Measurements from ENCODE around the gene EMD.

Gene EMD

DNA sequence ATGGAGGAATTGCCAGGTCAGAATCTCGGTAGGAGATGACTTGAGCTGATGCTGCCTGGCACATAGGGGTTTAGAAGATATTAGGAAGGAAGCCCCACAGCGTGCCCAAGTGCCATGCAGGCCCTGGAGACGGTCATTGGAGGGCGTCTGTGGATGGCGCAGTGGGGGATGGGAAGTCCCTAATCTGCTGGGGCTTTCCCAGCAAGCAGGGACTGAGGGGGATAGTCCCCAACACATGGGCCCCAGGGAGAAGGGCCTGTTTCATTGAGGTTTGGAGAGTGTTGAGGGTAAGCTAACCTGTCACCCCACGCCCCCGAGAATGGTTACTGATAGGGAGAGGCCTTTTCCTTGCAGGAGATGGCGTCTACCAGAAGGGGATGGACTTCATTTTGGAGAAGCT is 40.1 kb downstream of the EMD start:
- no peak overlapping the region for H4K91ac ChIP-seq (ENCODE audit: low read depth, low read length, poor library complexity)
- H3K18ac ChIP-seq (ENCODE audit: low read length), result no peak overlapping the region
- no peak for DNase-seq (ENCODE audit: low spot score)
- no peak overlapping the region for H2AFZ ChIP-seq (ENCODE audit: low read length)
- no peak overlapping the region for H2BK15ac ChIP-seq (ENCODE audit: low read length)
- no peak overlapping the region for H2AK5ac ChIP-seq (ENCODE audit: low read depth, low read length)
- no peak overlapping the region for H2BK120ac ChIP-seq (ENCODE audit: low read depth, low read length)
- no peak overlapping the region for H3K27ac ChIP-seq (replicated peaks; ENCODE audit: low read length)
- H3K4ac ChIP-seq (ENCODE audit: low read length), result no peak overlapping the region
- H3K27me3 ChIP-seq (ENCODE audit: control insufficient read depth in 3 of 3, insufficient read depth in 3 of 3, low read depth in 1 of 3, low read length in 3 of 3), result no peaks in the 10 kb centered on the region
- no peaks in the 10 kb centered on the region for H3K9me3 ChIP-seq (replicated peaks in 1 of 2; ENCODE audit: control insufficient read depth in 2 of 2, insufficient read depth in 1 of 2, low read depth in 1 of 2, low read length in 2 of 2)
- no peak overlapping the region for H3K9ac ChIP-seq (ENCODE audit: low read depth, low read length, poor library complexity)
- no peak overlapping the region for H3K4me3 ChIP-seq (ENCODE audit: low read length in 2 of 2)
- no peaks in the 10 kb centered on the region for H3K79me1 ChIP-seq (ENCODE audit: low read depth, low read length)
- H2BK12ac ChIP-seq (ENCODE audit: low read length), result no peak overlapping the region
- no peak overlapping the region for H3K14ac ChIP-seq (ENCODE audit: low read length)
- no peak overlapping the region for H3K23ac ChIP-seq (ENCODE audit: low read depth, low read length, poor library complexity)
- peaks cover 0 to 6% of the 10 kb centered on the region in 2 donors for H3K36me3 ChIP-seq (replicated peaks in 1 of 2; ENCODE audit: control insufficient read depth in 2 of 2, insufficient read depth in 2 of 2, low read length in 2 of 2)
- no peaks in the 10 kb centered on the region for H3K4me1 ChIP-seq (ENCODE audit: control insufficient read depth in 2 of 2, insufficient read depth in 1 of 2, low read depth in 1 of 2, low read length in 2 of 2)
- no peak overlapping the region for H2BK5ac ChIP-seq (ENCODE audit: low read length)
- no peak overlapping the region for H4K8ac ChIP-seq (ENCODE audit: low read depth, low read length)
- WGBS, 2 donors (ENCODE audit: extremely low coverage in 2 of 2, insufficient read length in 2 of 2, insufficient replicate concordance in 1 of 2), result no CpG with 5 or more reads among the region's 8 CpGs
- H3K4me2 ChIP-seq (ENCODE audit: insufficient read depth, low read length, poor library complexity, severe bottlenecking), result no peak overlapping the region

DNA sequence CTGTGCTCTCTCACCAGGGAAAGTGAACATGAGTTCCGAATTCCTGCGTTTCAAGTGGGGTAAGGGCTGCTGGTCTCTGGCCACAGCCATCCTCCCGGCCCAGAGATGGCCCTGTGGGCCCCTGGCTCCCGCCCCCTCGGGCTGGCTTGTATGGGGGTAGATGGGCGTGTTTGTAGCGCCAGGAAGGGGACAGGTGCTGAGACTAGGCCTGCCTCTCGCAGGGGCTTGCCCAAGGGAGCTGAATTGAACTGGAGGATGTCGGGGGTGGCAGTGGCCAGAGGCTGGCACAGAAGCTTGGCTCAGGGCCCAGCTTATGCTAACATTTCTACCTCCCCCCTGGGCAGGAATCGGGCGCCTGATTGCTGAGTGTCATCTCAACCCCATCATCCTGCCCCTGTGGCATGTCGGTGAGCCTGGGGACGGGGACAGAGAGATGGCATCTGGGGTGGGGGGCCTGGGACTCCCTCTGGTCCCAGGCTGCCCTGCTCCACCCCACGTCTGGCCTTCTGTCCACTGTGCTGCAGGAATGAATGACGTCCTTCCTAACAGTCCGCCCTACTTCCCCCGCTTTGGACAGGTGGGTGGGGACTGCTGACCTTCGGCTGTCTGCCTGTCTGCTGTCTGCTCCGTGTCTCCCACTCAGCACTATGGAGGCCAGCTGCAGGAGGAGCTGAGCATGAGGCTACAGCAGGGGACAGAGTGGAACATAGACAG is 40.8 kb downstream of the EMD start:
- Histone ChIP-seq H3K4ac (ENCODE audit: low read length) (no peak overlapping the region), H2AK5ac (ENCODE audit: low read depth, low read length) (no peak overlapping the region), H4K8ac (ENCODE audit: low read depth, low read length) (no peak overlapping the region), H3K4me2 (ENCODE audit: insufficient read depth, low read length, poor library complexity, severe bottlenecking) (no peak overlapping the region), H3K9me3 (replicated peaks in 1 of 2; ENCODE audit: control insufficient read depth in 2 of 2, insufficient read depth in 1 of 2, low read depth in 1 of 2, low read length in 2 of 2) (no peaks in the 10 kb centered on the region), H3K27ac (replicated peaks; ENCODE audit: low read length) (no peak overlapping the region), H4K91ac (ENCODE audit: low read depth, low read length, poor library complexity) (no peak overlapping the region), H3K79me1 (ENCODE audit: low read depth, low read length) (no peaks in the 10 kb centered on the region), H2BK5ac (ENCODE audit: low read length) (no peak overlapping the region), H2BK15ac (ENCODE audit: low read length) (no peak overlapping the region), H3K36me3 (replicated peaks in 1 of 2; ENCODE audit: control insufficient read depth in 2 of 2, insufficient read depth in 2 of 2, low read length in 2 of 2) (peaks cover 0 to 6% of the 10 kb centered on the region in 2 donors), H3K23ac (ENCODE audit: low read depth, low read length, poor library complexity) (no peak overlapping the region), H3K4me3 (ENCODE audit: low read length in 2 of 2) (no peak overlapping the region), H3K27me3 (ENCODE audit: control insufficient read depth in 3 of 3, insufficient read depth in 3 of 3, low read depth in 1 of 3, low read length in 3 of 3) (no peaks in the 10 kb centered on the region), H3K9ac (ENCODE audit: low read depth, low read length, poor library complexity) (no peak overlapping the region), H3K18ac (ENCODE audit: low read length) (no peak overlapping the region), H3K4me1 (ENCODE audit: control insufficient read depth in 2 of 2, insufficient read depth in 1 of 2, low read depth in 1 of 2, low read length in 2 of 2) (no peaks in the 10 kb centered on the region), H2AFZ (ENCODE audit: low read length) (no peak overlapping the region), H2BK120ac (ENCODE audit: low read depth, low read length) (no peak overlapping the region), H3K14ac (ENCODE audit: low read length) (no peak overlapping the region), H2BK12ac (ENCODE audit: low read length) (no peak overlapping the region)
- no CpG with 5 or more reads among the region's 19 CpGs for WGBS, 2 donors (ENCODE audit: extremely low coverage in 2 of 2, insufficient read length in 2 of 2, insufficient replicate concordance in 1 of 2)
- DNase-seq (ENCODE audit: low spot score), result no peak

DNA sequence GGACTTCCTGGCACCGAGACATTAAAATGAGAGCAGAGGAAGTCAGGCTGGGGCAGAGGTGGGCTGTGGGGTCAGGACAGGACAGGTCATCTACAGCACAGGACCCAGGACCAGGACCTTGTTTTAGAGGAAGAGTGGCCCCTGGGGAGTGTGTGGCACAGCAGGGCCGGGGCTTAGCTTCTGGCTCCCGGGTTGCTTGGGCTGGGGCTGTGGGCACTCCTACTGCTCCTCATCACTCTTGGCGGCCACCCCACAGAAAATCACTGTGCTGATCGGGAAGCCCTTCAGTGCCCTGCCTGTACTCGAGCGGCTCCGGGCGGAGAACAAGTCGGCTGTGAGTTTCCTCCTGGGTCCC is 41.3 kb downstream of the EMD start:
- Histone ChIP-seq H2BK15ac (ENCODE audit: low read length) (no peak overlapping the region), H3K4ac (ENCODE audit: low read length) (no peak overlapping the region), H3K4me3 (ENCODE audit: low read length in 2 of 2) (no peak overlapping the region), H3K36me3 (replicated peaks in 1 of 2; ENCODE audit: control insufficient read depth in 2 of 2, insufficient read depth in 2 of 2, low read length in 2 of 2) (peaks cover 0 to under 1% of the 10 kb centered on the region in 2 donors), H2BK12ac (ENCODE audit: low read length) (no peak overlapping the region), H3K4me1 (ENCODE audit: control insufficient read depth in 2 of 2, insufficient read depth in 1 of 2, low read depth in 1 of 2, low read length in 2 of 2) (no peaks in the 10 kb centered on the region), H3K18ac (ENCODE audit: low read length) (no peak overlapping the region), H2BK5ac (ENCODE audit: low read length) (no peak overlapping the region), H3K27me3 (ENCODE audit: control insufficient read depth in 3 of 3, insufficient read depth in 3 of 3, low read depth in 1 of 3, low read length in 3 of 3) (no peaks in the 10 kb centered on the region), H2BK120ac (ENCODE audit: low read depth, low read length) (no peak overlapping the region), H3K23ac (ENCODE audit: low read depth, low read length, poor library complexity) (no peak overlapping the region), H3K9me3 (replicated peaks in 1 of 2; ENCODE audit: control insufficient read depth in 2 of 2, insufficient read depth in 1 of 2, low read depth in 1 of 2, low read length in 2 of 2) (no peaks in the 10 kb centered on the region), H4K8ac (ENCODE audit: low read depth, low read length) (no peak overlapping the region), H4K91ac (ENCODE audit: low read depth, low read length, poor library complexity) (no peak overlapping the region), H2AFZ (ENCODE audit: low read length) (no peak overlapping the region), H3K27ac (replicated peaks; ENCODE audit: low read length) (no peak overlapping the region), H2AK5ac (ENCODE audit: low read depth, low read length) (no peak overlapping the region), H3K79me1 (ENCODE audit: low read depth, low read length) (no peaks in the 10 kb centered on the region), H3K9ac (ENCODE audit: low read depth, low read length, poor library complexity) (no peak overlapping the region), H3K4me2 (ENCODE audit: insufficient read depth, low read length, poor library complexity, severe bottlenecking) (no peak overlapping the region), H3K14ac (ENCODE audit: low read length) (no peak overlapping the region)
- DNase-seq (ENCODE audit: low spot score), result no peak
- no CpG with 5 or more reads among the region's 10 CpGs for WGBS, 2 donors (ENCODE audit: extremely low coverage in 2 of 2, insufficient read length in 2 of 2, insufficient replicate concordance in 1 of 2)

DNA sequence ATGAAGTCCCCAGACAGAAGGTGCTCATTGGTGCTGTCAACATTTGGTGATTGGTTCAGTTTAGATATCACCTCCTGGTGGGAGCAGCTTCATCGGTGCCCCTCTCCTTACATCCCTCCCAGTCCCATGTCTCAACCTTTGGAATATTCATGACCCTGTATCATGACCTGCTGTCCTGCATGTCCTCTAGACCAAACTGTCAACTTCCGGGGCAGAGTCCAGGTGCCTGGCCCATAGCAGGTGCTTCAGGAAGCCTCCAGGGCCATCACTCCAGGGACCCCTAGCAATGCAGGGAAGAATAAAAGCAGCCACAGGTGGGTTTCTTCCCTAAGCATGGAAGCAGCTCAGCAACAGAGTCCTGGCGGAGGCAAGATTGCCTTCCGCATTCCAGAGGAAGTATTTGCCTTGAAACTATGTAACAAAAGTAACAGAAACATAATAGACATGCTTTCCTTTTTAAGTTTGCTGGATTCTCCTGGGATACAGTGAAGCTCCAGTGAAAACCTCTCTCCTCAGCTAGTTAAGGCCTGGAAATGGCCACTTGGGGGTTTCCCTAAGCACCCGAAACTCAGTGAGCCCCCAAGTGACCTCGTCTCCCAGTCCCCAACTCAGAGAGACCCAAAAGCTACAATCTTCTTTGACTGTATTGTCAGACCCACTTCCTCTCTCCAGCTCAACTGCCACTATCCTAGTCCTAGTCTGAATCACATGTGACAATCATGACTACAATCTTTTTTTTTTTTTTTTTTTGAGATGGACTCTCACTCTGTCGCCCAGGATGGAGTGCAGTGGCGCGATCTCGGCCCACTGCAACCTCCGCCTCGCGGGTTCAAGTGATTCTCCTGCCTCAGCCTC is 48.0 kb downstream of the EMD start:
- Histone ChIP-seq H3K23ac (ENCODE audit: low read depth, low read length, poor library complexity) (no peak overlapping the region), H3K9ac (ENCODE audit: low read depth, low read length, poor library complexity) (no peak overlapping the region), H3K4ac (ENCODE audit: low read length) (no peak overlapping the region), H3K4me2 (ENCODE audit: insufficient read depth, low read length, poor library complexity, severe bottlenecking) (no peak overlapping the region), H3K79me1 (ENCODE audit: low read depth, low read length) (peaks cover 9% of the 10 kb centered on the region), H3K9me3 (replicated peaks in 1 of 2; ENCODE audit: control insufficient read depth in 2 of 2, insufficient read depth in 1 of 2, low read depth in 1 of 2, low read length in 2 of 2) (no peaks in the 10 kb centered on the region), H2AFZ (ENCODE audit: low read length) (no peak overlapping the region), H3K18ac (ENCODE audit: low read length) (no peak overlapping the region), H2BK5ac (ENCODE audit: low read length) (no peak overlapping the region), H3K36me3 (replicated peaks in 1 of 2; ENCODE audit: control insufficient read depth in 2 of 2, insufficient read depth in 2 of 2, low read length in 2 of 2) (peaks cover 0 to 12% of the 10 kb centered on the region in 2 donors), H3K27me3 (ENCODE audit: control insufficient read depth in 3 of 3, insufficient read depth in 3 of 3, low read depth in 1 of 3, low read length in 3 of 3) (no peaks in the 10 kb centered on the region), H4K91ac (ENCODE audit: low read depth, low read length, poor library complexity) (no peak overlapping the region), H2BK120ac (ENCODE audit: low read depth, low read length) (no peak overlapping the region), H2AK5ac (ENCODE audit: low read depth, low read length) (no peak overlapping the region), H4K8ac (ENCODE audit: low read depth, low read length) (no peak overlapping the region), H3K4me1 (ENCODE audit: control insufficient read depth in 2 of 2, insufficient read depth in 1 of 2, low read depth in 1 of 2, low read length in 2 of 2) (peaks cover 0 to 6% of the 10 kb centered on the region in 2 donors), H3K27ac (replicated peaks; ENCODE audit: low read length) (no peak overlapping the region), H3K14ac (ENCODE audit: low read length) (no peak overlapping the region), H2BK15ac (ENCODE audit: low read length) (no peak overlapping the region), H3K4me3 (ENCODE audit: low read length in 2 of 2) (no peak overlapping the region), H2BK12ac (ENCODE audit: low read length) (no peak overlapping the region)
- no CpG with 5 or more reads among the region's 13 CpGs for WGBS, 2 donors (ENCODE audit: extremely low coverage in 2 of 2, insufficient read length in 2 of 2, insufficient replicate concordance in 1 of 2)
- no peak for DNase-seq (ENCODE audit: low spot score)
